ENCODE results near the gene ARRDC2.

ARRDC2 gene

GRCh38 chr19:18059902-18060301 lies 51.9 kb downstream of the ARRDC2 start:
- no peak for DNase-seq

DNA sequence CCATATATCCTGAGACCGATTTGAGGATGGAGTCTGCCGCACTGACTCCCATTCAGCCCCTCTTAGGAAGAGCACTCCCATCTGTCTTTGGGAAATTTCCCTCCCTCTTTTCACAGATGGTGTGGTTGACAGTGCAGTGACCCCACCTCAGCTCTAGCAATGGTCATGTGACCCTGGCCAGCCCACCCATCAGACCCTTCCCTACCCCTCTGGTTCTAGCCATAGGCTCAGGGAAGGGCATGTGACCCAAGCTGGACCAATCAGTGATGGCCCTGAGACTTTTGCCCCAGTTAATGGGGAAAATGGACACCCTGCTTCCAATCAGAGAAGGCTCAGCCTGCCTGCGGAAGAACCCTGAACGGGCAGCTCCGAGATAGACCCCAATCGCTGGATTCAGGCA lies 52.5 kb downstream of the ARRDC2 start:
- DNase-seq, result no peak

- no peak for DNase-seq
Observed at GRCh38 chr19:18062028-18062427, 54.1 kb downstream of the ARRDC2 start.

GRCh38 chr19:18063463-18063862 lies 55.5 kb downstream of the ARRDC2 start:
- DNase-seq, result peak; percentile 31

Data from stimulated activated CD4-positive, alpha-beta T cell treated with anti-CD3 and anti-CD28 coated beads, Interleukin-1b, Interleukin-23, amount 100 ng/mL, for 48 hours (primary cell).